Activated naive CD8-positive, alpha-beta T cell treated with anti-CD3 and anti-CD28 coated beads for 36 hours (primary cell): ENCODE measurements around the gene HES7. TPM values are rescaled to one million over a fixed set of nuclear protein-coding genes. Genes with fewer than 3 reads are reported as not detected.
A peak's percentile ranks its signal among the peaks of the same experiment; 100 is the strongest.
"Not testable (repeated sequence)": the region's sequence is repeated elsewhere in the genome, so short reads cannot be mapped to it uniquely, and the experiment has no call there.

ENCODE experiments used
- DNase-seq: peaks from one replicate; pipeline ENCODE4 v3.0.0; 2021
- H3K27ac Mint-ChIP-seq: one replicate; pipeline ENCODE4 v1.8.0; 2022; ENCODE audit warnings: mild to moderate bottlenecking, moderate library complexity, mixed read lengths
- H3K27me3 Mint-ChIP-seq: one replicate; pipeline ENCODE4 v1.8.0; 2022; ENCODE audit warnings: mild to moderate bottlenecking, mixed read lengths
- H3K36me3 Mint-ChIP-seq: one replicate; pipeline ENCODE4 v1.8.0; 2021; ENCODE audit warnings: mild to moderate bottlenecking, mixed read lengths
- H3K4me1 Mint-ChIP-seq: one replicate; pipeline ENCODE4 v1.8.0; 2021; ENCODE audit warnings: mixed read lengths
- H3K4me3 Mint-ChIP-seq: one replicate; pipeline ENCODE4 v1.8.0; 2022; ENCODE audit warnings: mild to moderate bottlenecking, moderate library complexity, mixed read lengths
- H3K9me3 Mint-ChIP-seq: one replicate; pipeline ENCODE4 v1.8.0; 2022; ENCODE audit warnings: mixed read lengths
- total RNA-seq, 2 experiments: library from RNA; stranded (reverse); gene quantifications; one replicate each; pipeline ENCODE4 v1.2.3, GENCODE V29; 2021

HES7 gene
- total RNA-seq: 1 to 10 TPM; 1.9 to 2.0 TPM

DNA sequence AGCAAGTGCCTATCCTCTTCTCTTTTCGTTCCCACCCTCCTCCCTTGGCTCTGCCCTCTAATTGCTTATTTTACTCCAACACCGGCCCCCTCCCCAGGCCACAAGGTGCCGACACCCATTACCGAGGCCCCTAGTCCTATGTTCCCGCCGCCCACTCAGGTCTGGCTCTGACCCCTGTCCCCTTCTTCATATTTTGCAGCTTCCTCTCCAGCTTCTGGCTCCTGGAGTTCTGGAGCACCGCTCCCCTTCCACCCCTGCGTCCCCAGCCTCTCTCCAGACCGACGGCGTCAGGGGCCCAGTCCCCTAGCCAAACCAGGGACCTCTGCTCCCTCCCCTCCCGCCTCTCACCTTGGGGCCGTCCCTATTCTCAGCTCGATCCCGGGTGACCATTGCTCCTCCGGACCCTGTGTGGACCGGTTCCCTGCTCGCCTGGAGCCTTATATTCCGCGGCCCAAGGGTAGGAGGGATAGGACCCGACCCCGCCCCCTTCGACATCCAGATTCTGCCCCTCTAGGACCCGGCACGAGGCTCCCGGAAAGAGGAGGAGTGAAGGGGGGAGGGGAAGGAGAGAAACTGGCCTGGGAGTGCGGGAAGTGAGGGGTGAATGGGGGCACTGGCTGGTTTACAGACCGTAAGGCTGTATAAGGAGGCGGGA, at the start of gene HES7:
TSS of gene HES7 (minus strand) at position 412 of the 655 bp plus-strand sequence. CDS start at position 390, 22 bp downstream.
- H3K4me3 Mint-ChIP-seq: peak within 1 kb of the TSS; percentile 85
- H3K27me3 Mint-ChIP-seq: peaks cover 63% of the 10 kb centered on the region
- DNase-seq: no peak
- peaks cover 61% of the 10 kb centered on the region for H3K4me1 Mint-ChIP-seq
- H3K36me3 Mint-ChIP-seq: peaks cover 12% of the 10 kb centered on the region
- H3K9me3 Mint-ChIP-seq: peaks cover 7% of the 10 kb centered on the region
- peak within 1 kb of the TSS; percentile 69 for H3K27ac Mint-ChIP-seq

DNA sequence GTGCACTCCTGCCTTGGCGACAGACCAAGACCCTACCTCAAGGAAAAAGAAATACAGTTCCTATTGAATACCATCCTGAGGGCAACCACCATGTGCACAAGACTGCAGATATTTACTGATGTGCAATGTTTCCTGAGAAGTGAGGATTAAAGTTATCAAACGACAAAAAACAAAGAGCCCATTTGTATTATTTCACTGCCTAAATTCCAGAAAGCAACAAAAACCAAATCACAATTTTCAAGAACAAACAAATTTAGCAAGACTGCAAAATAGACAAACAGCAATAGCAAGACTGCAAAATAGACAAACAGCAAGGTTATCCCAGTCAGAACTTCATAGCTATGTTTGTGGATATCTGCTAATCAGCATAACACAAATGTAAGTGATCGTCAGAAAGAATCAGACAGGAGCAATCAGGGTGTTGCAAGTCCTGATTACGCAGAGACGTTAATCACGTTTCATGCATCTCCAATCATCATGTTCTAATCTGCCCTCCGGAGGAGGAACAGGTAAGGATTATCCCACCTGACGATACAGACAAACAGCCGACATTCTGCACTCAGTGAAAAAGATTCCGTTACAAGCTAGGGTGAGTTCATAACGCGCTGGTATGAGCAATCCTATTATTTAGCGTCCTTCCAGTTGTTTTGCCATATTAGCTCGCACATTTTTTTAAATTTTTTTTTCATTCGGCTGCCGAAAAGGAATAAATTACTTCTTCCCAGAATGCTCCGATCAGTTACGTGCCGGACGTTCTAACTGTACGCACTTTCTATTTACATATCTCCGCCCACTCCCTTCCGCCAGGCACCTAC, 49.4 kb upstream of the HES7 start:
- no peaks in the 10 kb centered on the region for H3K9me3 Mint-ChIP-seq
- peaks cover 4% of the 10 kb centered on the region for H3K27me3 Mint-ChIP-seq
- DNase-seq: peak; percentile 78
- peaks cover 31% of the 10 kb centered on the region for H3K4me1 Mint-ChIP-seq
- peak overlapping the region; percentile 100 for H3K27ac Mint-ChIP-seq
- no peaks in the 10 kb centered on the region for H3K36me3 Mint-ChIP-seq
- H3K4me3 Mint-ChIP-seq: peak overlapping the region; percentile 83

DNA sequence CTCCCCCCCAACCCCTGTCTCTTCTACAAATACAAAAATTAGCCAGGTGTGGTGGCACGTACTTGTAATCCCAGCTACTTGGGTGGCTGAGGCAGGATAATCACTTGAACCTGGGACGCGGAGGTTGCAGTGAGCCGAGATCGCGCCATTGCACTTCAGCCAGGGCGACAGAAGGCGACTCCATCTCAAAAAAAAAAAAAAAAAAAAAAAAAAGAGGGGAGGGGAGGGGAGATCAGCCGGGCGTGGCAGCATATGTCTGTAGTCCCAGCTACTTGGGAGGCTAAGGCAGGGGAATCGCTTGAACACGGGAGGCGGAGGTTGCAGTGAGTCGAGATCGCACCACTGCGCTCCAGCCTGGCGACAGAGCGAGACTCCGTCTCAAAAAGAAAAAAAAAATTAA, 46.3 kb upstream of the HES7 start:
- not testable (repeated sequence) for H3K36me3 Mint-ChIP-seq, H3K9me3 Mint-ChIP-seq, DNase-seq, H3K27ac Mint-ChIP-seq, H3K4me3 Mint-ChIP-seq, H3K27me3 Mint-ChIP-seq
- peaks cover 21% of the 10 kb centered on the region for H3K4me1 Mint-ChIP-seq

DNA sequence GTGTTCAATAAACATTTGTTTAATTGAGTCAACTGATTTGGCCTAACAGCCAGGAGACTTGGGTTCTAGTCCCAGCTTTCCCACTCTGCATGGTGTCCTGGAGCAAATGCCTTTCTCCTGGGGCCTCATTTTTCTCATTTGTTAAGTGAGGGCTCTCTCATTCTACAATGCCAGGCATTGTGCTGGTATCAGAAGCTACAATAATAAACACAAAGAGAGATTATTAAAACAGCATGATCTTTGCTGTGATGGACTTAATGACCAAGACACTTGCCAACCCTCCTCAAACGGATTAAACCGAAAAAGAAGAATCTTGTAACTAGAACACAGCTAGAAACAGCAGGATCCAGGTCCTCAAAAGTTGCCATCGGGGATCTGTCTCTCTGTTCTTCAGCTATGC, 43.6 kb upstream of the HES7 start:
- peaks cover 23% of the 10 kb centered on the region for H3K4me1 Mint-ChIP-seq
- H3K4me3 Mint-ChIP-seq: no peak overlapping the region
- no peak overlapping the region for H3K27ac Mint-ChIP-seq
- H3K9me3 Mint-ChIP-seq: no peaks in the 10 kb centered on the region
- H3K27me3 Mint-ChIP-seq: no peaks in the 10 kb centered on the region
- no peaks in the 10 kb centered on the region for H3K36me3 Mint-ChIP-seq
- no peak for DNase-seq

DNA sequence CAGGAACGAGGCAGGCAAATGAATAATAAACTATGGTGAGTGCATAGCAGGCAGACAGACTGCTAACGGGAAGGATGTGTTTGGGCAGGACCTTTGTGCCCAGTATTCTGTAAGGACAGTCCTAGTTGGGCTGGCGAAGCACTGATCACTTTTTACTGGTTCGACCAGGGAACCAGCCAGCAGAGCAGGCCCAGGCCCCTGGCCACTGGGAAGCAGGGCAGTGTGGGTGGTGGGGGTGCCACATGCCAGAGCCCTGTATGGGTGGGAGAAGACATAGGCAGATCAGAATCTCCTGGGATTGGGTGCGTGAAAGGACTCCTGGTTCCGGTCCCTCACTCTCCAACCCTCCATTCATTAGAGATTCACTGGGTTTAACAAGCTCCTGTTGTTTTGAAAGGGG, 42.8 kb upstream of the HES7 start:
- Mint-ChIP-seq H3K4me3 (no peak overlapping the region), H3K27ac (peak overlapping the region; percentile 17), H3K27me3 (no peaks in the 10 kb centered on the region), H3K4me1 (peaks cover 23% of the 10 kb centered on the region), H3K36me3 (peaks cover 2% of the 10 kb centered on the region), H3K9me3 (no peaks in the 10 kb centered on the region)
- DNase-seq: no peak

DNA sequence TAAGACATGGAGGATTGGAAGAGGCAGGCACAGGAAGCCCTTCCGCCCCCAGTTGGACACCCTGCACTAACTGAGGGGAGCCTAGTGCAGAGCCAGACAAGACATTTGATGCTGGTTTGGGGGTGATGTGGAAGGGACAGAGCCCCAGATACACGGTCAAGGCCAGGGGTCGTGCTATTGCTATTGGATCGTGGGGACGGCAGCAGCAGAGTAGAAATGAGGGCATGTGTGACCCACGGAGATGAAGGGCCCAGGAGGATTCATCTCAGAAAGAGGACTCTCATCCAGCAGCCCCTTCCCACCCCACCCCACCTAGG, 40.9 kb upstream of the HES7 start:
- H3K9me3 Mint-ChIP-seq: no peaks in the 10 kb centered on the region
- no peak for DNase-seq
- peak overlapping the region; percentile 99 for H3K27ac Mint-ChIP-seq
- H3K4me3 Mint-ChIP-seq: peak overlapping the region; percentile 86
- no peaks in the 10 kb centered on the region for H3K27me3 Mint-ChIP-seq
- H3K36me3 Mint-ChIP-seq: peaks cover 15% of the 10 kb centered on the region
- H3K4me1 Mint-ChIP-seq: peaks cover 42% of the 10 kb centered on the region

DNA sequence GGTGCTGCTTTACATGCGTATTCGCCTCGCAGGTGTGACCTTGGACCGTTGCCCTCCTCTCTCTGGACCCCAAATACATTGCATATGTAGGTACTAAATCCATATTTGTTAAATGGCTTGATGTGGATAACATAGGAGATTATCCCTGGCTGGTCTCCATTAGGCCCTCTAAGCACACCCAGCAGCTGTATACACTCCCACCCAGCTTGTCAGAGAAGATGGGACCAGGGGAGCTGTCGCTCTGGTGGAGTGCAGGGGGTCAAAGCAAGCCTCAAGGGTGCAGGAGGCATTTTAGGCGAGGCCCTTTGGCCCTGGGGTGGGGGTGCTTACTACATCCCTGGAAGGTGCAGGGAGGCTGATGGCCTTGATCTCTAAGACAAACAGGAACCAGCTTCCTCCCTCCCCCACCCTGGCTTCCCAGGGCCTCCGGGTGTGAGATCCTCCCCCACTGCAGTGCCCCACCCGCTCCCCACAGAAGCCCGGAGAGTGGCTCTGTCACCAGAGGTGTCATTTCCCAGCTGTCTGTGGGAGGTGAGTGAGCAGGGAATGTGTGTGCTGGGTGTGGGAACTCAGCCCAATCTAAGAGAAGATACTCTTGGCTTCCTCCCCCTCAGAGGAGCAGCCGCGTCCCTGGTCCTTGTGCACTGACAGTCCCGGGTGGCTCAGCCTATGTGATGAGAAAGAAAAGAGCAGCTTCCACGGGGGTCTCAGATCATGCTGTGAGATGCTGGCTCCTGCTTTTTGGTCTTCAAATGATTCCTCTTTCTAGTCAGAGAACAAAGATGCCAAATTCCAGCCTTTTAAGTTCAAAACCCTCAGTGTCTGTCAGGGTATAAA, 40.3 kb upstream of the HES7 start:
- H3K4me3 Mint-ChIP-seq: peak overlapping the region; percentile 86
- DNase-seq: peak; percentile 76
- no peaks in the 10 kb centered on the region for H3K27me3 Mint-ChIP-seq
- H3K4me1 Mint-ChIP-seq: peaks cover 47% of the 10 kb centered on the region
- H3K27ac Mint-ChIP-seq: peak overlapping the region; percentile 99
- no peaks in the 10 kb centered on the region for H3K9me3 Mint-ChIP-seq
- peaks cover 16% of the 10 kb centered on the region for H3K36me3 Mint-ChIP-seq

DNA sequence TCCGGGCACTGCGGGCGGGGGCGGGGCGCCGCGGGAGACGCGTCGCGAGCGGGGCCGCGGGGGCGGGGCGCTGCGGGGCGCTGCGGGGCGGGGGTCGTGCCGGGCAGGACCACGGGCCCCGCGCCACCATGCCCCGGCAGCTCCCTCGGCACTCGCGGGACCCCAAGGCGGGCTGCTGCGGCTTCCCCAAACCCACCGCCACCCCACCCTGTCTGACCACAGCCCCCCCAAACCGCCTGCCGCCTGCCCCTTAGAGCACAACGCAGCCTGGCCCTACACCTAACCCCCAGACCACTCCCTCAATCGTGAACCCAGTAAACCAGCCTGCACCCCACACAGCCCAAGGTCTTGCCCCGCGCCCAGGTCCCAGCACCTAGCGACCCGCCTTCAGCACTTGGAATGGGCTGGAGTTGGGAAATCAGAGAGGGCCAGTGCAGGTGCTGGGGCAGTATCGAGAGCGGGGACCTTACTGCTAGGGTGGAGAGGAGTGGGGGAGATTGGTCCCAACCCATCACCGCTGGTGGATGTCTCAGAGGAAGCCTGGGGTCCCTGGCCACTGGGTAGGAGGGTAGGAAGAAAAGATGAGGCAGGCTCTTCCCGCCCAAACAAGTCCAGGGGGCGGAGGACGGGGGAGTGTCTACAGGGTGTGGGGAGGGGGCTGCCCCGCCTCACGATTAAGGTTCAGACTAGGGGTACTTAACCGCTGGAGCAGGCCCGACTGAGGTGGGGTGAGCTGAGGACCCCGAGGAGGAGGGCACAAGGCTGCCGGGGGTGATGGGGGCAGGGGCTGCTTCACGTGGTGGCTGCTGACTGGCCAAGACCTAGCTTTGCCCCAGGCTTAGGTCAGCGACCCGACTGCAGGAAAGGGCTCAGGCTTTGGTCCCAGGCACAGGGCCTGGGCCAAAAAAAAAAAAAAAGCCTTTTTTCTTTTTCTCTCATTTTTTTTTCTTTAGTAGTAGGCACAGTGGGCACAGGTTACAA, 39.4 kb upstream of the HES7 start:
- Mint-ChIP-seq H3K27ac (peak overlapping the region; percentile 99), H3K27me3 (no peaks in the 10 kb centered on the region), H3K4me1 (peaks cover 54% of the 10 kb centered on the region), H3K4me3 (peak overlapping the region; percentile 86), H3K36me3 (peaks cover 20% of the 10 kb centered on the region), H3K9me3 (no peaks in the 10 kb centered on the region)
- peak; percentile 40 for DNase-seq

DNA sequence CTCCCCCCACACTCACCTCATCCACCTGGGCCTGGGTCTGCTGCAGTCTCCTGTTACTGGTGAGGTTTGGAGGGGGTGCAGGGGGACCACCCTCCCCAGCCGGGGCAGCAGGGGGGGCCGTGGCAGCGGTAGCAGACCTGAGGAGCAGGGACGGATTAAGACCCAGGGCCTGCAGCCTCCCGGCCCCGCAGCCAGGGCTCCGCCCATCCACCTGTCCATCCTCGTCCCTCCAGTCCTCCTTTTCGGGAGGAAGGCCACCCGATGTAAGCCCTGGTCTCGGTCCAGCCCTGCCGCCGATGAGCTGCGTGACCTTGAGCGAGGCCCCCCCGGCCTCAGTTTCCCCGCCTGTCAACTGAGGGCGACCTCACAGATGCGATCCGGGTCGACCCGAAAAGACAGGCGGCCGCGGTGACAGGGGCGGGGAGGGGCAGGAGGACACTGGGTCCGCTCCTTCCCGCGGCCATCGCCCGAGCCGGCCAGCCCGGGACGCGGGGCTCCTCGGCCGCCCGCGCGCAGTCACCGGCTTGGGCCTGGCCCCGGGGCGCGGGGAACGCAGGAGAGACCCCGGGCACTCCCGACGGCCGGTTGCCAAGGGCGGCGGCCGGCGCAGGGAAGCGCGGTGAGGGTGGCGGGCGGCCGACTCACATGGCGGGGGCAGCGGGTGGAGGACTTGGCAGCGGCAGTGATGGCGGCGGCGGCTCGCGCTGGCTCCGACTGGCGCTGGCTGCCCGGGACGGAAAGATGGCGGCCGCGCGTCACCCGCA, 38.5 kb upstream of the HES7 start, which contains the start of gene VAMP2:
TSS of gene VAMP2 (minus strand) at position 716 of the 764 bp plus-strand sequence. CDS start at position 647, 69 bp downstream.
- H3K36me3 Mint-ChIP-seq: peaks cover 22% of the 10 kb centered on the region
- peak within 1 kb of the TSS; percentile 99 for H3K27ac Mint-ChIP-seq
- peak; percentile 90 for DNase-seq
- no peaks in the 10 kb centered on the region for H3K27me3 Mint-ChIP-seq
- H3K9me3 Mint-ChIP-seq: no peaks in the 10 kb centered on the region
- H3K4me1 Mint-ChIP-seq: peaks cover 55% of the 10 kb centered on the region
- H3K4me3 Mint-ChIP-seq: peak within 1 kb of the TSS; percentile 86

DNA sequence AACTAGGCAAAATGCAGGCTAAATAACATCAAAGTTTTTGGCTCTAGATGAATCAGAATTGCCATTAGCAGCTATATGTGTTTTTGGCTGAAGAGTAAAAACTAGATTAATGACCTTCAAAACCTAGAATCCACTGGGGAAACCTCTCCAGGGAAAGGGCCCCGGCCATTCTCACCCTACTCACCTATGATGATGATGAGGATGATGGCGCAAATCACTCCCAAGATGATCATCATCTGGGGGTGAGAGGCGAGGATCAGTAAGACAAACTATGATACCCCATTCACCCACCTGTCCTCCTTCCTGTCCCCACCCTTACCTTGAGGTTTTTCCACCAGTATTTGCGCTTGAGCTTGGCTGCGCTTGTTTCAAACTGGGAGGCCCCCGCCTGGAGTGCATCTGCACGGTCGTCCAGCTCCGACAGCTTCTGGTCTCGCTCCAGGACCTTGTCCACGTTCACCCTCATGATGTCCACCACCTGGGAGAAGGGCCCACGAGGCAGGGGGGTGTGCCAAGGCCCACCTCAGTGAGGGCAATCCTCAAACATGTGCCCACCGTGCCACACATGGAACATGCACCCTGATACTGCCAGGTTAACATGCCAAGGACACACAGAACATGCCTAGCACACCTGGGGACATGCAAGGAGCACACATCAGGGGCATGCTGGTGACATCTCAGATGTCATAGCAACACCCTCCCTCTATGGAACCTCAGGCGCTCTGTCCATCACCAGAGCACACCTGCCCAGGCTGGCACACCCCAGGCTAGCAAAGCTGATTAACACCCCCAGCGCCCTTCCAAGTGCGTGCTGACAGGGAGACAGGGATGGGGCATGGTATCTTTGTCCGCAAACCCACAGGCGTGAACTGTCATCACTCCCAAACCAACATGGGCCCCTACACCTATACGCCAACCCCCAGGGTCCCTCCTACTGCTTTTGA, 37.7 kb upstream of the HES7 start:
- peaks cover 22% of the 10 kb centered on the region for H3K36me3 Mint-ChIP-seq
- peak overlapping the region; percentile 84 for H3K4me3 Mint-ChIP-seq
- peak overlapping the region; percentile 89 for H3K27ac Mint-ChIP-seq
- H3K9me3 Mint-ChIP-seq: no peaks in the 10 kb centered on the region
- H3K4me1 Mint-ChIP-seq: peaks cover 55% of the 10 kb centered on the region
- DNase-seq: no peak
- no peaks in the 10 kb centered on the region for H3K27me3 Mint-ChIP-seq

DNA sequence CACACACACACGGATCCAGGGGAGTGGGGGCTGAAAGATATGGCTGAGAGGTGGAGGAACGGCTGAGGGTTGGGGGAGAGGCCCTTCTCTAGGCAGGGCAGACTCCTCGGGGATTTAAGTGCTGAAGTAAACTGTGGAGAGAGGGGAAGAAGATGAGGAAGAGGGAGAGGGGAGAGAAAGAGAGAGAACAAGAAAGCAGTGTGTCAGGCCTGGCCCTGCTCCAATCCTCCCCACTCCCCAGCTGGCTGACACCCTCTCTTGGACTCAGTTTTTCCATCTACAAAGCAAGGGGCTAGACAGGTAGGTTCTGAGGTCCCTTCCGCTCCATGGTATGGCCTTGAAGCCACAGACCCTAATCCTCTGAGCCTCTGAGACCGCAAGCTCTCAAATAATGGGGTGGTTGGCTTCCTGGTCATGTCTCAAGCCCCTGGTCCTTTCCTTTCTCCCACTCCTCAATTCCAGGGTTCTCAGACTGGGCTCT, 36.9 kb upstream of the HES7 start:
- H3K9me3 Mint-ChIP-seq: no peaks in the 10 kb centered on the region

DNA sequence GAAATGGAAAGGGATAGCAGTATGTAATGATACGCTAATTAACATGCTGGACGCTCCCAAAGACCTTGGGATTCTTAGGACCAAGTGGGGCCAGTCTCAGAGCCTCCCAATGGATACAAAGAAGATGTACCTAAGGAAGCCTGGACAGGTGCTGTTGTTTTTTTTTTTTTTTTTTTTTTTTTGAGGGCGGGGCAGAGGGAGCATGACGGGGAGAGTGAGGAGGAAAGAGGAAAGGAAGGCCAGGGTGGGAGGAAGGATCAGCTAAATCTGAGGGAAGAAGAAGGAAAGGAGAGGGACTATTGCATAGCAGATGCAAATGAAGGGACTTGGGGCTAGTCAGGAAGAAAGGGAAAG, 36.3 kb upstream of the HES7 start:
- H3K9me3 Mint-ChIP-seq: no peaks in the 10 kb centered on the region
- peaks cover 22% of the 10 kb centered on the region for H3K36me3 Mint-ChIP-seq
- H3K4me3 Mint-ChIP-seq: peak overlapping the region; percentile 8
- H3K27me3 Mint-ChIP-seq: no peaks in the 10 kb centered on the region
- peak overlapping the region; percentile 89 for H3K27ac Mint-ChIP-seq
- H3K4me1 Mint-ChIP-seq: peaks cover 58% of the 10 kb centered on the region
- DNase-seq: no peak

More for the DNA sequence above, 36.9 kb upstream of the HES7 start:
- no peak for DNase-seq
- H3K4me3 Mint-ChIP-seq: peak overlapping the region; percentile 84
- no peaks in the 10 kb centered on the region for H3K27me3 Mint-ChIP-seq
- peaks cover 22% of the 10 kb centered on the region for H3K36me3 Mint-ChIP-seq
- peaks cover 55% of the 10 kb centered on the region for H3K4me1 Mint-ChIP-seq
- H3K27ac Mint-ChIP-seq: peak overlapping the region; percentile 89
